Esophagus squamous epithelium (tissue), 4 donors: ENCODE measurements around the gene MBOAT2.

Experiments
- POLR2A ChIP-seq, 4 donors: fragments of 450-650 bp; IDR thresholded peaks; one replicate each; pipeline ENCODE4 v1.6.1; 2017; ENCODE audit warnings: antibody characterized with exemption in 4 of 4, mild to moderate bottlenecking in 4 of 4, moderate library complexity in 3 of 4
- TF ChIP-seq, protein P1 (sequence below), 6 experiments: fragments of 450-650 bp in 4 of 6; fragments of 200-600 bp in 2 of 6; sonication (generic) in 2 of 6; IDR thresholded peaks; one replicate each; pipeline ENCODE4 v1.5.1; 2016 to 2019; ENCODE audit warnings: antibody characterized with exemption in 6 of 6, mild to moderate bottlenecking in 4 of 6, moderate library complexity in 4 of 6

GRCh38 chr2:9029721-9030120 is 26.2 kb upstream of the MBOAT2 start:
- TF ChIP-seq POLR2A (IDR thresholded peaks at IDR 0.05) = no peak
- TF ChIP-seq, protein P1, sequence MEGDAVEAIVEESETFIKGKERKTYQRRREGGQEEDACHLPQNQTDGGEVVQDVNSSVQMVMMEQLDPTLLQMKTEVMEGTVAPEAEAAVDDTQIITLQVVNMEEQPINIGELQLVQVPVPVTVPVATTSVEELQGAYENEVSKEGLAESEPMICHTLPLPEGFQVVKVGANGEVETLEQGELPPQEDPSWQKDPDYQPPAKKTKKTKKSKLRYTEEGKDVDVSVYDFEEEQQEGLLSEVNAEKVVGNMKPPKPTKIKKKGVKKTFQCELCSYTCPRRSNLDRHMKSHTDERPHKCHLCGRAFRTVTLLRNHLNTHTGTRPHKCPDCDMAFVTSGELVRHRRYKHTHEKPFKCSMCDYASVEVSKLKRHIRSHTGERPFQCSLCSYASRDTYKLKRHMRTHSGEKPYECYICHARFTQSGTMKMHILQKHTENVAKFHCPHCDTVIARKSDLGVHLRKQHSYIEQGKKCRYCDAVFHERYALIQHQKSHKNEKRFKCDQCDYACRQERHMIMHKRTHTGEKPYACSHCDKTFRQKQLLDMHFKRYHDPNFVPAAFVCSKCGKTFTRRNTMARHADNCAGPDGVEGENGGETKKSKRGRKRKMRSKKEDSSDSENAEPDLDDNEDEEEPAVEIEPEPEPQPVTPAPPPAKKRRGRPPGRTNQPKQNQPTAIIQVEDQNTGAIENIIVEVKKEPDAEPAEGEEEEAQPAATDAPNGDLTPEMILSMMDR (IDR thresholded peaks at IDR 0.05) = no peak
